PC-9 (cell line): ENCODE measurements around the gene CBR4. TPM values are rescaled to one million over a fixed set of nuclear protein-coding genes. Genes with fewer than 3 reads are reported as not detected.
"Not testable (repeated sequence)": the region's sequence is repeated elsewhere in the genome, so short reads cannot be mapped to it uniquely, and the experiment has no call there.

ENCODE experiments used
- BruUV-seq: library from RNA; stranded (reverse); fragments of 400-500 nt; replicated peaks from 2 replicates; lab custom pipeline; 2021; lab: Mats Ljungman, UMichigan
- CTCF ChIA-PET: fragments of 300-600 bp; sonication (Branson Sonifier 250); formaldehyde crosslinking; loops from one replicate; lab custom pipeline; 2022; ENCODE audit warnings: antibody characterized with exemption; lab: Charles Lee
- POLR2A ChIA-PET: fragments of 300-600 bp; sonication (Branson Sonifier 250); formaldehyde crosslinking; loops from one replicate; lab custom pipeline; 2022; ENCODE audit warnings: antibody characterized with exemption; ENCODE audit not compliant: unreplicated experiment; lab: Charles Lee
- DNase-seq, 2 experiments: peaks; one replicate each; pipeline versions ENCODE4 v3.0.0 to v3.0.0-alpha.2; 2015 to 2022; ENCODE audit warnings: mixed read lengths in 1 of 2
- H2AFZ ChIP-seq: fragments of 200-600 bp; sonication (generic); 2 replicates; pipeline ENCODE4 v1.8.1; 2017; ENCODE audit warnings: antibody characterized with exemption
- H3F3A ChIP-seq: fragments of 200-600 bp; sonication (generic); 2 replicates; pipeline ENCODE4 v1.8.1; 2017; ENCODE audit warnings: antibody characterized with exemption, mild to moderate bottlenecking, low read depth; ENCODE audit not compliant: insufficient read depth
- H3K27ac ChIP-seq: fragments of 200-600 bp; sonication (generic); 2 replicates; pipeline ENCODE4 v1.6.1; 2016; ENCODE audit warnings: mixed run types
- H3K27me3 ChIP-seq: fragments of 200-600 bp; sonication (generic); 2 replicates; pipeline ENCODE4 v1.6.1; 2016; ENCODE audit warnings: low read depth, mixed run types; ENCODE audit not compliant: insufficient read depth
- H3K36me3 ChIP-seq: fragments of 200-600 bp; sonication (generic); 2 replicates; pipeline ENCODE4 v1.6.1; 2016; ENCODE audit warnings: low read depth, mixed run types
- H3K4me1 ChIP-seq: fragments of 200-600 bp; sonication (generic); replicated peaks from 2 replicates; pipeline ENCODE4 v1.6.1; 2016; ENCODE audit warnings: mixed run types; ENCODE audit not compliant: insufficient read depth
- H3K4me2 ChIP-seq: fragments of 200-600 bp; sonication (generic); 2 replicates; pipeline ENCODE4 v1.6.1; 2017; ENCODE audit warnings: mixed run types
- H3K4me3 ChIP-seq: fragments of 200-600 bp; sonication (generic); 2 replicates; pipeline ENCODE4 v1.6.1; 2016; ENCODE audit warnings: mixed run types
- H3K79me2 ChIP-seq: fragments of 200-600 bp; sonication (generic); 2 replicates; pipeline ENCODE4 v1.6.1; 2017; ENCODE audit warnings: low read depth, mixed run types
- H3K9me2 ChIP-seq: fragments of 200-600 bp; sonication (generic); 2 replicates; pipeline ENCODE4 v1.8.1; 2017; ENCODE audit warnings: mild to moderate bottlenecking; ENCODE audit not compliant: insufficient read depth
- H3K9me3 ChIP-seq: fragments of 200-600 bp; sonication (generic); 2 replicates; pipeline ENCODE4 v1.8.1; 2016; ENCODE audit warnings: low read depth; ENCODE audit not compliant: insufficient read depth
- H4K20me1 ChIP-seq: fragments of 200-600 bp; sonication (generic); 2 replicates; pipeline ENCODE4 v1.8.1; 2017; ENCODE audit not compliant: insufficient read depth
- EZH2 ChIP-seq: fragments of 200-600 bp; sonication (generic); IDR thresholded peaks from 2 replicates; pipeline ENCODE4 v1.8.0; 2017; ENCODE audit warnings: antibody characterized with exemption, low read depth
- intact Hi-C: fragments of 100-400 bp; cut with micrococcal nuclease; formaldehyde crosslinking; loops from one replicate; pipeline ENCODE4 v1.10.0; 2022; ENCODE audit not compliant: unreplicated experiment
- total RNA-seq: library from RNA; stranded (reverse); gene quantifications from 2 replicates; pipeline ENCODE4 v1.2.3, GENCODE V29; 2021
- TF ChIP-seq, protein P1 (sequence below): fragments of 200-600 bp; sonication (generic); conservative IDR thresholded peaks from 2 replicates; pipeline ENCODE4 v1.6.1; 2017; ENCODE audit warnings: mixed run types, antibody characterized with exemption, mild to moderate bottlenecking, moderate library complexity

The CBR4 gene
- total RNA-seq, 1 experiment from 2014 or later: 28.9 TPM

- Histone ChIP-seq H3K79me2 (no peaks in the 10 kb centered on the region), H3F3A (no peaks in the 10 kb centered on the region), H3K9me3 (no peaks in the 10 kb centered on the region), H4K20me1 (no peaks in the 10 kb centered on the region), H3K27me3 (no peaks in the 10 kb centered on the region), H3K4me1 (no peaks in the 10 kb centered on the region), H3K36me3 (no peaks in the 10 kb centered on the region; the same call in 1 of the 2 replicates), H3K27ac (no peak overlapping the region), H3K4me3 (no peak overlapping the region), H2AFZ (no peak overlapping the region), H3K4me2 (no peak overlapping the region), H3K9me2 (no peaks in the 10 kb centered on the region)
- DNase-seq: no peak
- TF ChIP-seq, protein P1, sequence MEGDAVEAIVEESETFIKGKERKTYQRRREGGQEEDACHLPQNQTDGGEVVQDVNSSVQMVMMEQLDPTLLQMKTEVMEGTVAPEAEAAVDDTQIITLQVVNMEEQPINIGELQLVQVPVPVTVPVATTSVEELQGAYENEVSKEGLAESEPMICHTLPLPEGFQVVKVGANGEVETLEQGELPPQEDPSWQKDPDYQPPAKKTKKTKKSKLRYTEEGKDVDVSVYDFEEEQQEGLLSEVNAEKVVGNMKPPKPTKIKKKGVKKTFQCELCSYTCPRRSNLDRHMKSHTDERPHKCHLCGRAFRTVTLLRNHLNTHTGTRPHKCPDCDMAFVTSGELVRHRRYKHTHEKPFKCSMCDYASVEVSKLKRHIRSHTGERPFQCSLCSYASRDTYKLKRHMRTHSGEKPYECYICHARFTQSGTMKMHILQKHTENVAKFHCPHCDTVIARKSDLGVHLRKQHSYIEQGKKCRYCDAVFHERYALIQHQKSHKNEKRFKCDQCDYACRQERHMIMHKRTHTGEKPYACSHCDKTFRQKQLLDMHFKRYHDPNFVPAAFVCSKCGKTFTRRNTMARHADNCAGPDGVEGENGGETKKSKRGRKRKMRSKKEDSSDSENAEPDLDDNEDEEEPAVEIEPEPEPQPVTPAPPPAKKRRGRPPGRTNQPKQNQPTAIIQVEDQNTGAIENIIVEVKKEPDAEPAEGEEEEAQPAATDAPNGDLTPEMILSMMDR: no peak
- no peak for TF ChIP-seq EZH2
- CTCF ChIA-PET: no interaction called here
- BruUV-seq: no TSS peak
- POLR2A ChIA-PET: no interaction called here
- intact Hi-C loops: loop anchor here (1.0 to 10.0 kb wide), 3 partner anchors 491 to 750 kb away; no protein-coding TSS in a partner anchor
Measured at GRCh38 chr4:168994958-168995357, 15.1 kb downstream of the CBR4 start.

DNA sequence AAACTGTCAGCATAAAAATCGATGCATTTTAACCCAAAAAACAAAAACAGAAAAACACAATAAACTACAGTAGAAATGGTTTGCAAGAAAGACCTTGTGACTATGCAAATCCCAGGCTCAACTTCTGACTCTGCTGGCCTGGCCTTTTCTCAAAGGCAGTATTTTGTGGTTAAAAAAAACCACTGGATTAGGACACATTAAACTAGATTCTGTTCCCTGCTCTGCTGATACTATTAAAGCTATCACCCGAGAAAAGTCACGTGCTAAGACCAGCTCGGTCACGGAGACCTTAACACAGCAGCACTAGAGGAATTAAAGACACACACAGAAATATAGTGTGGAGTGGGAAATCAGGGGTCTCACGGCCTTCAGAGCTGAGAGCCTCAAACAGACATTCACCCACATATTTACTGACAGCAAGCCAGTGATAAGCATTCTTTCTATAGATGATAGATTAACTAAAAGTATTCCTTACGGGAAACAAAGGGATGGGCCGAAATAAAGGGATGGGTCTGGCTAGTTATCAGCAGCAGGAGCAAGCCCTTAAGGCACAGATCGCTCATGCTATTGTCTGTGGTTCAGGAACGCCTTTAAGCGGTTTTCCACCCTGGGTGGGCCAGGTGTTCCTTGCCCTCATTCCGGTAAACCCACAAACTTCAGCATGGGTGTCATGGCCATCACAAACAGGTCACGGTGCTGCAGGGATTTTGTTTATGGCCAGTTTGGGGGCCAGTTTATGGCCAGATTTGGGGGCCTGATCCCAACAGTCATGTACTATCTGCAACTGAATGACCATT, 16.1 kb downstream of the CBR4 start:
- POLR2A ChIA-PET: no interaction called here

GRCh38 chr4:168992952-168993482, 17.0 kb downstream of the CBR4 start:
- H3K36me3 ChIP-seq, H3K9me3 ChIP-seq, H3K4me1 ChIP-seq, H4K20me1 ChIP-seq, H3K79me2 ChIP-seq, H3K27me3 ChIP-seq, H3K4me2 ChIP-seq, CTCF ChIA-PET, H3K27ac ChIP-seq, H2AFZ ChIP-seq, H3K4me3 ChIP-seq, H3K9me2 ChIP-seq, H3F3A ChIP-seq: not testable (repeated sequence)
- intact Hi-C loops: loop anchor here (10.0 kb wide), 2 partner anchors 572 to 752 kb away; no protein-coding TSS in a partner anchor
- POLR2A ChIA-PET: interaction anchor here (0.7 kb wide), 1 partner anchor 17 kb away, joined by 4 read pairs; no protein-coding TSS in a partner anchor
- peak in 1 of 2 experiments; percentile 52 for DNase-seq
- TSS peak; percentile 21 for BruUV-seq

More for the DNA sequence above, 16.1 kb downstream of the CBR4 start:
- no peaks in the 10 kb centered on the region for H3K9me2 ChIP-seq
- TF ChIP-seq EZH2: no peak
- TF ChIP-seq, protein P1: no peak
- intact Hi-C loops: loop anchor here (10.0 kb wide), 2 partner anchors 571 to 751 kb away; no protein-coding TSS in a partner anchor
- CTCF ChIA-PET: no interaction called here
- H4K20me1 ChIP-seq: no peaks in the 10 kb centered on the region
- no peaks in the 10 kb centered on the region for H3K9me3 ChIP-seq
- no peak overlapping the region for H2AFZ ChIP-seq
- H3K4me3 ChIP-seq: no peak overlapping the region
- H3K27ac ChIP-seq: no peak overlapping the region
- no peaks in the 10 kb centered on the region for H3K79me2 ChIP-seq
- no peaks in the 10 kb centered on the region for H3F3A ChIP-seq
- no TSS peak for BruUV-seq
- no peaks in the 10 kb centered on the region; the same call in 1 of the 2 replicates for H3K36me3 ChIP-seq
- peak in 1 of 2 experiments; percentile 49 for DNase-seq
- H3K4me1 ChIP-seq: no peaks in the 10 kb centered on the region
- no peaks in the 10 kb centered on the region for H3K27me3 ChIP-seq
- no peak overlapping the region for H3K4me2 ChIP-seq
